OCI-LY3 (cell line): ENCODE data around the gene SURF2.

ENCODE experiments used
- H2AFZ ChIP-seq: fragments of 200-600, 300-600 bp; shearing (Covaris generic); 2 replicates; pipeline ENCODE4 v1.6.0; 2014; ENCODE audit warnings: antibody characterized with exemption, low read depth, low read length
- H3K27ac ChIP-seq: fragments of 200-600, 300-600 bp; sonication (generic); 2 replicates; pipeline ENCODE4 v1.5.1; 2014; ENCODE audit warnings: mild to moderate bottlenecking, low read length, moderate library complexity, mixed read lengths
- H3K27me3 ChIP-seq: fragments of 200-600, 300-600 bp; sonication (generic); 2 replicates; pipeline ENCODE4 v1.6.1; 2014; ENCODE audit warnings: low read depth, low read length, mixed read lengths
- H3K36me3 ChIP-seq: fragments of 200-600, 300-600 bp; sonication (generic); replicated peaks from 2 replicates; pipeline ENCODE3; 2014; ENCODE audit warnings: low read depth, low read length, mixed read lengths
- H3K4me1 ChIP-seq: fragments of 300-600, 200-600 bp; sonication (generic); 2 replicates; pipeline ENCODE4 v1.6.1; 2014; ENCODE audit warnings: low read length, mixed read lengths
- H3K4me2 ChIP-seq: fragments of 200-600, 300-600 bp; sonication (generic); 2 replicates; pipeline ENCODE4 v1.6.1; 2014; ENCODE audit warnings: low read length, mixed read lengths
- H3K4me3 ChIP-seq: fragments of 300-600, 200-600 bp; sonication (generic); 2 replicates; pipeline ENCODE4 v1.5.1; 2014; ENCODE audit warnings: antibody characterized with exemption, mild to moderate bottlenecking, low read length, moderate library complexity
- H3K79me2 ChIP-seq: fragments of 300-600, 200-600 bp; shearing (Covaris generic); 2 replicates; pipeline ENCODE4 v1.6.1; 2014; ENCODE audit warnings: mild to moderate bottlenecking, low read length, mixed read lengths
- H3K9ac ChIP-seq: fragments of 300-600, 200-600 bp; shearing (Covaris generic); 2 replicates; pipeline ENCODE4 v1.6.0; 2014; ENCODE audit warnings: mild to moderate bottlenecking, low read length, moderate library complexity
- H3K9me3 ChIP-seq: fragments of 200-600, 300-600 bp; shearing (Covaris generic); 2 replicates; pipeline ENCODE4 v1.6.1; 2014; ENCODE audit warnings: low read length, mixed read lengths; ENCODE audit not compliant: insufficient read depth
- H4K20me1 ChIP-seq: fragments of 200-600, 300-600 bp; sonication (generic); 2 replicates; pipeline ENCODE4 v1.6.1; 2016; ENCODE audit warnings: low read length, mixed read lengths; ENCODE audit not compliant: insufficient read depth
- CTCF ChIP-seq: fragments of 200-600, 300-600 bp; sonication (generic); IDR thresholded peaks from 2 replicates; pipeline ENCODE4 v1.5.1; 2014; ENCODE audit warnings: antibody characterized with exemption, low read length, low read depth
- EZH2phosphoT487 ChIP-seq: fragments of 200-600 bp; shearing (Covaris generic); IDR thresholded peaks from 2 replicates; pipeline ENCODE4 v1.6.1; 2018; ENCODE audit warnings: antibody characterized with exemption, mixed run types, low read depth

The SURF2 gene

GRCh38 chr9:133351908-133352634 lies 4.3 kb upstream of the SURF2 start:
- Histone ChIP-seq H3K4me2 (no peak overlapping the region), H3K9ac (no peak overlapping the region), H3K27ac (peak overlapping the region; percentile 41; the same call in 1 of the 2 replicates), H3K27me3 (no peaks in the 10 kb centered on the region), H3K4me1 (peaks cover 21% of the 10 kb centered on the region), H3K4me3 (no peak overlapping the region), H3K36me3 (peaks cover 49% of the 10 kb centered on the region), H3K79me2 (peaks cover 52% of the 10 kb centered on the region), H4K20me1 (peaks cover 36% of the 10 kb centered on the region), H3K9me3 (no peaks in the 10 kb centered on the region), H2AFZ (no peak overlapping the region)
- TF ChIP-seq EZH2phosphoT487: no peak
- TF ChIP-seq CTCF: peak; percentile 47

GRCh38 chr9:133352635-133353340 lies 3.6 kb upstream of the SURF2 start:
- peak overlapping the region; percentile 41; the same call in 1 of the 2 replicates for H3K27ac ChIP-seq
- H4K20me1 ChIP-seq: peaks cover 36% of the 10 kb centered on the region
- H3K9ac ChIP-seq: no peak overlapping the region
- peaks cover 49% of the 10 kb centered on the region for H3K36me3 ChIP-seq
- TF ChIP-seq CTCF (no peak), EZH2phosphoT487 (no peak)
- peaks cover 53% of the 10 kb centered on the region for H3K79me2 ChIP-seq
- H2AFZ ChIP-seq: no peak overlapping the region
- H3K27me3 ChIP-seq: no peaks in the 10 kb centered on the region
- no peak overlapping the region for H3K4me3 ChIP-seq
- H3K9me3 ChIP-seq: no peaks in the 10 kb centered on the region
- no peak overlapping the region for H3K4me2 ChIP-seq
- peaks cover 27% of the 10 kb centered on the region for H3K4me1 ChIP-seq

- Histone ChIP-seq H3K27ac (no peak overlapping the region), H3K9me3 (no peaks in the 10 kb centered on the region), H3K36me3 (peaks cover 45% of the 10 kb centered on the region), H3K79me2 (peaks cover 49% of the 10 kb centered on the region), H2AFZ (no peak overlapping the region), H4K20me1 (peaks cover 35% of the 10 kb centered on the region), H3K9ac (no peak overlapping the region), H3K4me3 (no peak overlapping the region), H3K4me2 (no peak overlapping the region), H3K27me3 (no peaks in the 10 kb centered on the region), H3K4me1 (peaks cover 27% of the 10 kb centered on the region)
- TF ChIP-seq EZH2phosphoT487: no peak
- no peak for TF ChIP-seq CTCF
Measured at GRCh38 chr9:133353548-133353947, 2.8 kb upstream of the SURF2 start.

- Histone ChIP-seq H3K4me2 (peak overlapping the region; percentile 76), H3K36me3 (peaks cover 33% of the 10 kb centered on the region), H3K79me2 (peaks cover 37% of the 10 kb centered on the region), H3K9me3 (no peaks in the 10 kb centered on the region), H3K4me1 (peaks cover 18% of the 10 kb centered on the region), H3K4me3 (no peak overlapping the region), H3K27ac (no peak overlapping the region), H3K9ac (no peak overlapping the region), H2AFZ (no peak overlapping the region), H4K20me1 (peaks cover 23% of the 10 kb centered on the region), H3K27me3 (no peaks in the 10 kb centered on the region)
- TF ChIP-seq EZH2phosphoT487: no peak
- no peak for TF ChIP-seq CTCF
Measured at GRCh38 chr9:133354766-133355165, 1.6 kb upstream of the SURF2 start.
